Measurements from ENCODE around the gene TRDN.

DNA sequence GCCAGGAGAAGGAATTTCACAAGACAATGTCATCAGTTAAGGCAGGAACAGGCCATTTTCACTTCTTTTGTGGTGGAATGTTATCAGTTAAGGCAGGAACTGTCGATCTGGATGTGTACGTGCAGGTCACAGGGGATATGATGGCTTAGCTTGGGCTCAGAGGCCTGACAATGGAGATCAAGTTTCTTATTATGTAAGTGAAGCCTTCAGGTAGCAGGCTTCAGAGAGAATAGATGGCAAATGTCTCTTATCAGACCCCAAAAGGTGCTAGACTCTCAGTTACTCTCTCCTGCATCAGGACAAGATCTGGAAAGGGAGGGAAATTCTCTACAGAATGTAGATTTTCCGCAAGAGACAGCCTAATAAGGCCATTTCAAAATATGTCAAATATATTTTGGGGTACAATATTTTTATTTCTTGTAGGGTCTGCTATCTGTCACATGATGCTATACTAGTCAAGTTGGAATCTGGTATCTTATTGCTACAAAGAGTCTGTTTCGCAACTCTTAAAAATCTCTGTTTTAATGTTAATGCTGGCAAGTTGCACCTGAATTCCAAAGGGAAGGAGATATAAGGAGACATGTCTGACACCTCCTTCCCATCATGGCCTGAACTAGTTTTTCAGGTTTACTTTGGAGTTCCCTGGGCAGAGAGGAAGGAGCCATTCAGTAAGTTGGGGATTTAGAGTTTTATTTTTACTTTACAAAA, 48.8 kb downstream of the TRDN start:
- TF ChIP-seq, protein P1, sequence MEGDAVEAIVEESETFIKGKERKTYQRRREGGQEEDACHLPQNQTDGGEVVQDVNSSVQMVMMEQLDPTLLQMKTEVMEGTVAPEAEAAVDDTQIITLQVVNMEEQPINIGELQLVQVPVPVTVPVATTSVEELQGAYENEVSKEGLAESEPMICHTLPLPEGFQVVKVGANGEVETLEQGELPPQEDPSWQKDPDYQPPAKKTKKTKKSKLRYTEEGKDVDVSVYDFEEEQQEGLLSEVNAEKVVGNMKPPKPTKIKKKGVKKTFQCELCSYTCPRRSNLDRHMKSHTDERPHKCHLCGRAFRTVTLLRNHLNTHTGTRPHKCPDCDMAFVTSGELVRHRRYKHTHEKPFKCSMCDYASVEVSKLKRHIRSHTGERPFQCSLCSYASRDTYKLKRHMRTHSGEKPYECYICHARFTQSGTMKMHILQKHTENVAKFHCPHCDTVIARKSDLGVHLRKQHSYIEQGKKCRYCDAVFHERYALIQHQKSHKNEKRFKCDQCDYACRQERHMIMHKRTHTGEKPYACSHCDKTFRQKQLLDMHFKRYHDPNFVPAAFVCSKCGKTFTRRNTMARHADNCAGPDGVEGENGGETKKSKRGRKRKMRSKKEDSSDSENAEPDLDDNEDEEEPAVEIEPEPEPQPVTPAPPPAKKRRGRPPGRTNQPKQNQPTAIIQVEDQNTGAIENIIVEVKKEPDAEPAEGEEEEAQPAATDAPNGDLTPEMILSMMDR (IDR thresholded peaks at IDR 0.05; ENCODE audit: poor library complexity) = no peak
- TF ChIP-seq EZH2 (IDR thresholded peaks at IDR 0.05; ENCODE audit: borderline replicate concordance) = no peak
